Measurements from ENCODE around the gene CAMSAP1. TPM values are rescaled to one million over a fixed set of nuclear protein-coding genes. Genes with fewer than 3 reads are reported as not detected.
A peak's percentile ranks its signal among the peaks of the same experiment; 100 is the strongest.
"Not testable (repeated sequence)": the region's sequence is repeated elsewhere in the genome, so short reads cannot be mapped to it uniquely, and the experiment has no call there.

Gene CAMSAP1
- total and polyA plus RNA-seq, 2 donors (not counting 1 experiment from before 2014, with no cell fraction given), result 5.0 to 18.8 TPM

DNA sequence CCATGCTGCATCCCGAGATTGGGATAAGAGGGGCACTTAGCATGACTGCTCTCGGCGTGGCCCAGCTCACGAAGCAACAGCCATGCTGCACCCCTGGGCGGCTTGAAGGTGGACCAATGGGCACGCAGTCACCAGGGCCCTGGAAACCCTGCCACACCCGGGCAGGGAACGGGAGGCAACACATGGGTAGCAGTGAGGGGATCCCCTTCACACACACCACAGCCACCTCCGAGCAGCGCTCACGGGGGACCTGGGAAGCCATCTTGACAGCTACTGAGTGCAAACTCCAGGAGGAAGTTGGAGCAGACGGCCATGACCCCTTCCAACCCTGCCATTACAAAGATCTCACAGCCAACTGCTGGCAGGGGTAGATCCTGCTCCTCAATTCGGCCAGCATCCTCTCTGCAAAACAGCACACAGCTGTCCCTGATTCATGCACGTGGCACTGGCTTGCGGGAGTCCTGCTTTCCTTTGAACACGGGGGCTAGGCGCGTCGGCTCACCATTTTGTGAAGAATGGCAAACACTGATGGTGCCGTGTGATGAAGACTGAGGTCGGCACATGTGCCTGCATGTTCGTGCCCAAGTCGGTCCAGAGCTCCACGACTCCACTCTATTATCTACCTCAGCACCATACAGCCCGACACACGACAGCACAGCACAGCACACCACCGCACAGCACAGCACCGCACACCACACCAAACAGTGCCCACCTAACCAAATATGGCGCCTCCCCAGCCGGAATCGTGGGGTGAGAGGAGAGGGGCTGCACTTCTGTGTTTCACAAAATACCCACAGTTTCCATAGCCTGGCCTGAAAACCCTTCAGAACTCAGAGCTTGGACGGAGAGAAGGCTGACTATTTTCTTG is 48.8 kb upstream of the CAMSAP1 start:
- no peaks in the 10 kb centered on the region for H3K9me3 ChIP-seq (ENCODE audit: control insufficient read depth, insufficient read depth, low read depth, low read length)
- no peaks in the 10 kb centered on the region for H4K20me1 ChIP-seq (ENCODE audit: control insufficient read depth, extremely low read depth, insufficient read depth, low read length)
- H3K4me3 ChIP-seq (replicated peaks in 1 of 4; ENCODE audit: control extremely low read depth in 1 of 4, insufficient read depth in 1 of 4, low read depth in 3 of 4, low read length in 4 of 4), result no peak overlapping the region
- H3K4me1 ChIP-seq (ENCODE audit: control insufficient read depth, extremely low read depth, insufficient read depth, low read length), result peaks cover 3% of the 10 kb centered on the region
- TF ChIP-seq EZH2 (IDR thresholded peaks at IDR 0.05; ENCODE audit: low read length, missing control alignments), result no peak
- TF ChIP-seq, protein P1, sequence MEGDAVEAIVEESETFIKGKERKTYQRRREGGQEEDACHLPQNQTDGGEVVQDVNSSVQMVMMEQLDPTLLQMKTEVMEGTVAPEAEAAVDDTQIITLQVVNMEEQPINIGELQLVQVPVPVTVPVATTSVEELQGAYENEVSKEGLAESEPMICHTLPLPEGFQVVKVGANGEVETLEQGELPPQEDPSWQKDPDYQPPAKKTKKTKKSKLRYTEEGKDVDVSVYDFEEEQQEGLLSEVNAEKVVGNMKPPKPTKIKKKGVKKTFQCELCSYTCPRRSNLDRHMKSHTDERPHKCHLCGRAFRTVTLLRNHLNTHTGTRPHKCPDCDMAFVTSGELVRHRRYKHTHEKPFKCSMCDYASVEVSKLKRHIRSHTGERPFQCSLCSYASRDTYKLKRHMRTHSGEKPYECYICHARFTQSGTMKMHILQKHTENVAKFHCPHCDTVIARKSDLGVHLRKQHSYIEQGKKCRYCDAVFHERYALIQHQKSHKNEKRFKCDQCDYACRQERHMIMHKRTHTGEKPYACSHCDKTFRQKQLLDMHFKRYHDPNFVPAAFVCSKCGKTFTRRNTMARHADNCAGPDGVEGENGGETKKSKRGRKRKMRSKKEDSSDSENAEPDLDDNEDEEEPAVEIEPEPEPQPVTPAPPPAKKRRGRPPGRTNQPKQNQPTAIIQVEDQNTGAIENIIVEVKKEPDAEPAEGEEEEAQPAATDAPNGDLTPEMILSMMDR (conservative IDR thresholded peaks at IDR 0.05 in 1 of 2, IDR thresholded peaks at IDR 0.05 in 1 of 2; ENCODE audit: low read depth in 1 of 2, low read length in 2 of 2), result no peak
- H3K9ac ChIP-seq (ENCODE audit: insufficient read depth, low read length), result no peak overlapping the region
- peaks cover 6% of the 10 kb centered on the region for H3K36me3 ChIP-seq (ENCODE audit: control insufficient read depth, insufficient read depth, low read length)
- no peak overlapping the region for H3K27ac ChIP-seq (ENCODE audit: insufficient read depth, low read length)
- peaks cover 31% of the 10 kb centered on the region for H3K79me2 ChIP-seq (ENCODE audit: control insufficient read depth, insufficient read depth, low read length)
- H2AFZ ChIP-seq (ENCODE audit: low read length), result no peak overlapping the region
- no peaks in the 10 kb centered on the region for H3K27me3 ChIP-seq (ENCODE audit: control insufficient read depth, insufficient read depth, low read length)
- no peak for DNase-seq (ENCODE audit: low read depth in 2 of 2)
- H3K4me2 ChIP-seq (ENCODE audit: extremely low read depth, insufficient read depth, low read length), result no peak overlapping the region

DNA sequence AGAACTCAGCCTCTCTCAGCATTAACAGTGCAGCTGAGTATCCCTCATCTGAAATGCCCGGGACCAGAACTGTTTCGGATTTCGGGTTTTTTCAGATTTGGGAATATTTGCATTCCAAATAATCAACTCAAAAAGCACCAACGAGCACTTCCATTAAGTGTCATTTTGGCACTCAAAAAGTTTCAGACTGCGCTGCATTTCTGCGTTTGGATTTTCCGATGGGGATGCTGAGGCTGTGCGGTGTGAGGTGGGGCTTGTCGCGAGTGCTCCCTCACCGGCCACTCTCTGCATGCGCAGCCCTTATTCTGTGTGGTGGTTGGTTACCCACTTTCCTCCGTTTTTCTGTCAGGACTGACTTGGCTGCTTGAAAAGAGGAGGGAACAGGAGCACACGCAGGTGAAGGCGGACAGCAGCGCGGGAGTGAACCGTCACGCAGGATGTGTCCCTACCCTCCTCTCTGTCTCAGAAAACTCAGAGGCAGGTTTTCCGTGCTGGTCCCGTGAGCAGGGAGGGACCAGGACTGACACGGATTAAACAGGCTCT is 45.4 kb upstream of the CAMSAP1 start:
- no peak overlapping the region for H3K9ac ChIP-seq (ENCODE audit: insufficient read depth, low read length)
- H3K36me3 ChIP-seq (ENCODE audit: control insufficient read depth, insufficient read depth, low read length), result peaks cover 7% of the 10 kb centered on the region
- no peak overlapping the region for H3K4me2 ChIP-seq (ENCODE audit: extremely low read depth, insufficient read depth, low read length)
- no peak overlapping the region for H3K27ac ChIP-seq (ENCODE audit: insufficient read depth, low read length)
- no peaks in the 10 kb centered on the region for H3K9me3 ChIP-seq (ENCODE audit: control insufficient read depth, insufficient read depth, low read depth, low read length)
- no peaks in the 10 kb centered on the region for H3K27me3 ChIP-seq (ENCODE audit: control insufficient read depth, insufficient read depth, low read length)
- no peak overlapping the region for H3K4me3 ChIP-seq (replicated peaks in 1 of 4; ENCODE audit: control extremely low read depth in 1 of 4, insufficient read depth in 1 of 4, low read depth in 3 of 4, low read length in 4 of 4)
- DNase-seq (ENCODE audit: low read depth in 2 of 2), result no peak
- no peaks in the 10 kb centered on the region for H3K4me1 ChIP-seq (ENCODE audit: control insufficient read depth, extremely low read depth, insufficient read depth, low read length)
- H2AFZ ChIP-seq (ENCODE audit: low read length), result no peak overlapping the region
- no peaks in the 10 kb centered on the region for H4K20me1 ChIP-seq (ENCODE audit: control insufficient read depth, extremely low read depth, insufficient read depth, low read length)
- TF ChIP-seq, protein P1 (conservative IDR thresholded peaks at IDR 0.05 in 1 of 2, IDR thresholded peaks at IDR 0.05 in 1 of 2; ENCODE audit: low read depth in 1 of 2, low read length in 2 of 2), result no peak
- no peak for TF ChIP-seq EZH2 (IDR thresholded peaks at IDR 0.05; ENCODE audit: low read length, missing control alignments)
- H3K79me2 ChIP-seq (ENCODE audit: control insufficient read depth, insufficient read depth, low read length), result peaks cover 11% of the 10 kb centered on the region

GRCh38 chr9:135951889-135952663 is 44.7 kb upstream of the CAMSAP1 start:
- TF ChIP-seq, protein P1 (conservative IDR thresholded peaks at IDR 0.05 in 1 of 2, IDR thresholded peaks at IDR 0.05 in 1 of 2; ENCODE audit: low read depth in 1 of 2, low read length in 2 of 2), result no peak
- no peak for TF ChIP-seq EZH2 (IDR thresholded peaks at IDR 0.05; ENCODE audit: low read length, missing control alignments)
- no peak overlapping the region for H3K4me2 ChIP-seq (ENCODE audit: extremely low read depth, insufficient read depth, low read length)
- no peak overlapping the region for H3K4me3 ChIP-seq (replicated peaks in 1 of 4; ENCODE audit: control extremely low read depth in 1 of 4, insufficient read depth in 1 of 4, low read depth in 3 of 4, low read length in 4 of 4)
- H4K20me1 ChIP-seq (ENCODE audit: control insufficient read depth, extremely low read depth, insufficient read depth, low read length), result no peaks in the 10 kb centered on the region
- no peak overlapping the region for H3K27ac ChIP-seq (ENCODE audit: insufficient read depth, low read length)
- no peak overlapping the region for H3K9ac ChIP-seq (ENCODE audit: insufficient read depth, low read length)
- no peaks in the 10 kb centered on the region for H3K9me3 ChIP-seq (ENCODE audit: control insufficient read depth, insufficient read depth, low read depth, low read length)
- peaks cover 7% of the 10 kb centered on the region for H3K36me3 ChIP-seq (ENCODE audit: control insufficient read depth, insufficient read depth, low read length)
- H3K4me1 ChIP-seq (ENCODE audit: control insufficient read depth, extremely low read depth, insufficient read depth, low read length), result no peaks in the 10 kb centered on the region
- no peak overlapping the region for H2AFZ ChIP-seq (ENCODE audit: low read length)
- DNase-seq (ENCODE audit: low read depth in 2 of 2), result peak; percentile 89 to 90
- H3K27me3 ChIP-seq (ENCODE audit: control insufficient read depth, insufficient read depth, low read length), result no peaks in the 10 kb centered on the region
- H3K79me2 ChIP-seq (ENCODE audit: control insufficient read depth, insufficient read depth, low read length), result peaks cover 9% of the 10 kb centered on the region

DNA sequence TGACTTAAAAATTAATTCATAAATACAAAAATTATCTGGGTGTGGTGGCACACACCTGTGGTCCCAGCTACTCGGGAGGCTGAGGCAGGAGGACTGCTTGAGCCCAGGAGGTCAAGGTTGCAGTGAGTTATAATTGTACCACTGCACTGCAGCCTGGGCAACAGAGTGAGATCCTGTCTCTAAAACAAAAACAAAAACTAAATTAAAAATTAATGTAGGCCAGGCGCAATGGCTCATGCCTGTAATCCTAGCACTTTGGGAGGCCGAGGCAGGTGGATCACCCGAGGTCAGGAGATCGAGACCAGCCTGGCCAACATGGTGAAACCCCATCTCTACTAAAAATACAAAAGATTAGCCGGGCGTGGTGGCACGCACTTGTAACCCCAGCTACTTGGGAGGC is 44.0 kb upstream of the CAMSAP1 start:
- not testable (repeated sequence) for H3K4me1 ChIP-seq (ENCODE audit: control insufficient read depth, extremely low read depth, insufficient read depth, low read length); H3K9me3 ChIP-seq (ENCODE audit: control insufficient read depth, insufficient read depth, low read depth, low read length); H3K4me3 ChIP-seq (replicated peaks in 1 of 4; ENCODE audit: control extremely low read depth in 1 of 4, insufficient read depth in 1 of 4, low read depth in 3 of 4, low read length in 4 of 4); H3K9ac ChIP-seq (ENCODE audit: insufficient read depth, low read length); H3K27me3 ChIP-seq (ENCODE audit: control insufficient read depth, insufficient read depth, low read length); H4K20me1 ChIP-seq (ENCODE audit: control insufficient read depth, extremely low read depth, insufficient read depth, low read length); DNase-seq (ENCODE audit: low read depth in 2 of 2); H3K4me2 ChIP-seq (ENCODE audit: extremely low read depth, insufficient read depth, low read length); H3K79me2 ChIP-seq (ENCODE audit: control insufficient read depth, insufficient read depth, low read length); H2AFZ ChIP-seq (ENCODE audit: low read length); H3K27ac ChIP-seq (ENCODE audit: insufficient read depth, low read length)
- H3K36me3 ChIP-seq (ENCODE audit: control insufficient read depth, insufficient read depth, low read length), result peaks cover 11% of the 10 kb centered on the region
